Thyroid gland (tissue), 4 donors: ENCODE data around the gene FNDC3B. TPM values are rescaled to one million over a fixed set of nuclear protein-coding genes. Genes with fewer than 3 reads are reported as not detected.

Experiments
- DNase-seq, 2 donors: peaks; one replicate each; pipeline ENCODE4 v3.0.0-alpha.2; 2019
- H3K27ac ChIP-seq, 3 donors: fragments of 200-600 bp; sonication (generic); 1 replicate in 2 of 3; 2 replicates in 1 of 3; pipeline ENCODE4 v1.5.1; 2016 to 2019; ENCODE audit warnings: mild to moderate bottlenecking in 1 of 3, moderate library complexity in 1 of 3
- H3K27me3 ChIP-seq: fragments of 200-600 bp; sonication (generic); one replicate; pipeline ENCODE4 v1.5.1; 2019
- H3K36me3 ChIP-seq, 2 donors: fragments of 200-600 bp; sonication (generic); one replicate each; pipeline ENCODE4 v1.5.1; 2016 to 2019
- H3K4me1 ChIP-seq, 2 donors: fragments of 200-600 bp; sonication (generic); one replicate each; pipeline ENCODE4 v1.5.1; 2017 to 2019
- H3K4me3 ChIP-seq, 3 donors: fragments of 200-600 bp; sonication (generic); replicated peaks in 1 of 3; 1 replicate in 2 of 3; 2 replicates in 1 of 3; pipeline ENCODE4 v1.5.1; 2016; ENCODE audit warnings: mild to moderate bottlenecking in 1 of 3
- H3K9me3 ChIP-seq: fragments of 200-600 bp; sonication (generic); one replicate; pipeline ENCODE4 v1.5.1; 2017
- CTCF ChIP-seq, 6 experiments: fragments of 200-600 bp in 3 of 6; fragments of 450-650 bp in 3 of 6; sonication (generic) in 3 of 6; IDR thresholded peaks; one replicate each; pipeline ENCODE4 v1.5.1; 2016 to 2019; ENCODE audit warnings: antibody characterized with exemption in 6 of 6, mild to moderate bottlenecking in 2 of 6, inconsistent platforms in 1 of 6, moderate library complexity in 1 of 6
- POLR2A ChIP-seq, 2 donors: fragments of 450-650 bp; IDR thresholded peaks; one replicate each; pipeline ENCODE4 v1.6.1; 2017; ENCODE audit warnings: antibody characterized with exemption in 2 of 2, mild to moderate bottlenecking in 2 of 2, moderate library complexity in 1 of 2
- WGBS, 2 donors: methylation state at CpG; one replicate each; pipeline ENCODE4 v1.1.5; 2017; 5-methylcytosine and 5-hydroxymethylcytosine counted together
- intact Hi-C: fragments of 100-400 bp; cut with DNase I; formaldehyde crosslinking; loops from one replicate; pipeline ENCODE4 v1.15.1; 2023
- total RNA-seq, 4 donors: library from RNA; depleted of rRNA; stranded (reverse); fragments of >200 nt; gene quantifications; one replicate each; pipeline ENCODE4 v1.2.3, GENCODE V29; 2016

The FNDC3B gene
- total RNA-seq, 4 donors from 2014 or later, result 118 to 172 (median 146) TPM

GRCh38 chr3:172148702-172149565 is 109.6 kb downstream of the FNDC3B start:
- no peak for TF ChIP-seq CTCF (IDR thresholded peaks at IDR 0.05)
- TF ChIP-seq POLR2A (IDR thresholded peaks at IDR 0.05), result no peak
- no peaks in the 10 kb centered on the region for H3K27me3 ChIP-seq
- H3K4me3 ChIP-seq, result no peak overlapping the region
- H3K9me3 ChIP-seq, result no peaks in the 10 kb centered on the region
- WGBS, 2 donors, result 79 to 86% methylated on average over 3 of the region's 3 CpGs
- H3K4me1 ChIP-seq, result peaks cover 43 to 47% of the 10 kb centered on the region in 2 donors
- DNase-seq, result no peak
- no peak overlapping the region for H3K27ac ChIP-seq
- H3K36me3 ChIP-seq, result no peaks in the 10 kb centered on the region
- intact Hi-C loops, result no loop called here

- 95 to 96% methylated on average over 3 of the region's 3 CpGs for WGBS, 2 donors
- DNase-seq, result no peak
- H3K4me3 ChIP-seq, result no peak overlapping the region
- no peak overlapping the region for H3K27ac ChIP-seq
- intact Hi-C loops, result no loop called here
- peaks cover 36 to 44% of the 10 kb centered on the region in 2 donors for H3K4me1 ChIP-seq
- TF ChIP-seq POLR2A (IDR thresholded peaks at IDR 0.05), result no peak
- TF ChIP-seq CTCF (IDR thresholded peaks at IDR 0.05), result no peak
- no peaks in the 10 kb centered on the region for H3K27me3 ChIP-seq
- no peaks in the 10 kb centered on the region for H3K36me3 ChIP-seq
- H3K9me3 ChIP-seq, result no peaks in the 10 kb centered on the region
These were observed 110.9 kb downstream of the FNDC3B start for GRCh38 chr3:172150268-172150667.

- TF ChIP-seq CTCF (IDR thresholded peaks at IDR 0.05), result no peak
- no peak for TF ChIP-seq POLR2A (IDR thresholded peaks at IDR 0.05)
- no peaks in the 10 kb centered on the region for H3K27me3 ChIP-seq
- no peak for DNase-seq
- H3K36me3 ChIP-seq, result no peaks in the 10 kb centered on the region
- 76 to 87% methylated on average over 5 of the region's 5 CpGs for WGBS, 2 donors
- intact Hi-C loops, result no loop called here
- no peaks in the 10 kb centered on the region for H3K9me3 ChIP-seq
- peaks cover 41 to 49% of the 10 kb centered on the region in 2 donors for H3K4me1 ChIP-seq
- no peak overlapping the region for H3K27ac ChIP-seq
- no peak overlapping the region for H3K4me3 ChIP-seq
These were observed 111.7 kb downstream of the FNDC3B start for GRCh38 chr3:172150913-172151650.

- WGBS, 2 donors, result 77 to 81% methylated on average over 14 of the region's 14 CpGs
- TF ChIP-seq POLR2A (IDR thresholded peaks at IDR 0.05), result no peak
- TF ChIP-seq CTCF (IDR thresholded peaks at IDR 0.05), result no peak
- intact Hi-C loops, result no loop called here
- Histone ChIP-seq H3K4me3 (no peak overlapping the region), H3K4me1 (peaks cover 49 to 58% of the 10 kb centered on the region in 2 donors), H3K27me3 (no peaks in the 10 kb centered on the region), H3K27ac (peak overlapping the region in 2 of 3 donors; percentile 68 to 82), H3K9me3 (no peaks in the 10 kb centered on the region), H3K36me3 (no peaks in the 10 kb centered on the region)
- no peak for DNase-seq
These were observed 112.6 kb downstream of the FNDC3B start for GRCh38 chr3:172151651-172152649.
